ENCODE results near the gene RNU1-4. TPM values are rescaled to one million over a fixed set of nuclear protein-coding genes. Genes with fewer than 3 reads are reported as not detected.
"Not testable (repeated sequence)": the region's sequence is repeated elsewhere in the genome, so short reads cannot be mapped to it uniquely, and the experiment has no call there.

Gene RNU1-4
- polyA plus RNA-seq, 1 of the 3 experiments (the other 2 are of a cell fraction) = not detected

- H3K4me1 ChIP-seq (ENCODE audit: control insufficient read depth in 1 of 2, insufficient read depth in 2 of 2, low read depth in 1 of 2, low read length in 1 of 2); DNase-seq; H3K27ac ChIP-seq (ENCODE audit: low read depth in 2 of 2, low read length in 1 of 2); H3K4me2 ChIP-seq; H3K9ac ChIP-seq; H3K36me3 ChIP-seq (replicated peaks in 1 of 2; ENCODE audit: control insufficient read depth in 1 of 2, insufficient read depth in 2 of 2, low read length in 1 of 2); CTCF ChIA-PET; H3F3A ChIP-seq (replicated peaks; ENCODE audit: insufficient read depth); H3K9me3 ChIP-seq; H3K79me2 ChIP-seq (ENCODE audit: insufficient read depth); H3K4me3 ChIP-seq (ENCODE audit: low read depth in 2 of 2, low read length in 1 of 2); H3K27me3 ChIP-seq (ENCODE audit: insufficient read depth); POLR2A ChIA-PET; H3K9me2 ChIP-seq; H2AFZ ChIP-seq (ENCODE audit: low read depth); H4K20me1 ChIP-seq (ENCODE audit: insufficient read depth): not testable (repeated sequence)
- WGBS (ENCODE audit: low lambda C conversion rate) = 69% methylated on average over 10 of the region's 11 CpGs
Observed at GRCh38 chr1:16760801-16761200, 20.5 kb downstream of the RNU1-4 start.

GRCh38 chr1:16764248-16764819 lies 24.0 kb downstream of the RNU1-4 start:
- CTCF ChIA-PET = interaction anchor here (0.6 kb wide), 1 partner anchor 142 kb away, joined by 3 read pairs; no protein-coding TSS in a partner anchor
- not testable (repeated sequence) for DNase-seq

GRCh38 chr1:16764820-16765655 lies 24.7 kb downstream of the RNU1-4 start:
- H3K9ac ChIP-seq; H3K27me3 ChIP-seq (ENCODE audit: insufficient read depth); H3K4me2 ChIP-seq; H3K27ac ChIP-seq (ENCODE audit: low read depth in 2 of 2, low read length in 1 of 2); DNase-seq; H4K20me1 ChIP-seq (ENCODE audit: insufficient read depth); H3K36me3 ChIP-seq (replicated peaks in 1 of 2; ENCODE audit: control insufficient read depth in 1 of 2, insufficient read depth in 2 of 2, low read length in 1 of 2); H3K9me3 ChIP-seq; H3K9me2 ChIP-seq; H3K4me1 ChIP-seq (ENCODE audit: control insufficient read depth in 1 of 2, insufficient read depth in 2 of 2, low read depth in 1 of 2, low read length in 1 of 2); H3K4me3 ChIP-seq (ENCODE audit: low read depth in 2 of 2, low read length in 1 of 2); H3F3A ChIP-seq (replicated peaks; ENCODE audit: insufficient read depth); POLR2A ChIA-PET; H3K79me2 ChIP-seq (ENCODE audit: insufficient read depth): not testable (repeated sequence)
- 82% methylated on average over 14 of the region's 15 CpGs for WGBS (ENCODE audit: low lambda C conversion rate)
- H2AFZ ChIP-seq (ENCODE audit: low read depth) = 0 out of 2 replicates have a peak overlapping the region, but pooled peaks have one; percentile 13
- CTCF ChIA-PET = interaction anchor here (0.6 kb wide), 1 partner anchor 143 kb away, joined by 3 read pairs; no protein-coding TSS in a partner anchor

More at GRCh38 chr1:16764248-16764819, 24.0 kb downstream of the RNU1-4 start:
- POLR2A ChIA-PET; H3F3A ChIP-seq (replicated peaks; ENCODE audit: insufficient read depth); H3K79me2 ChIP-seq (ENCODE audit: insufficient read depth); H3K4me2 ChIP-seq; H4K20me1 ChIP-seq (ENCODE audit: insufficient read depth); H3K9me2 ChIP-seq; H3K27me3 ChIP-seq (ENCODE audit: insufficient read depth); H3K9ac ChIP-seq; H3K4me3 ChIP-seq (ENCODE audit: low read depth in 2 of 2, low read length in 1 of 2); H3K36me3 ChIP-seq (replicated peaks in 1 of 2; ENCODE audit: control insufficient read depth in 1 of 2, insufficient read depth in 2 of 2, low read length in 1 of 2); H3K9me3 ChIP-seq; H3K27ac ChIP-seq (ENCODE audit: low read depth in 2 of 2, low read length in 1 of 2); H3K4me1 ChIP-seq (ENCODE audit: control insufficient read depth in 1 of 2, insufficient read depth in 2 of 2, low read depth in 1 of 2, low read length in 1 of 2): not testable (repeated sequence)
- WGBS (ENCODE audit: low lambda C conversion rate) = 47% methylated on average over 9 of the region's 9 CpGs
- 0 out of 2 replicates have a peak overlapping the region, but pooled peaks have one; percentile 13 for H2AFZ ChIP-seq (ENCODE audit: low read depth)

GRCh38 chr1:16765731-16766605 lies 25.7 kb downstream of the RNU1-4 start:
- H3K36me3 ChIP-seq (replicated peaks in 1 of 2; ENCODE audit: control insufficient read depth in 1 of 2, insufficient read depth in 2 of 2, low read length in 1 of 2); H3K79me2 ChIP-seq (ENCODE audit: insufficient read depth); H4K20me1 ChIP-seq (ENCODE audit: insufficient read depth); H3K9me2 ChIP-seq; H3K4me2 ChIP-seq; H3K4me1 ChIP-seq (ENCODE audit: control insufficient read depth in 1 of 2, insufficient read depth in 2 of 2, low read depth in 1 of 2, low read length in 1 of 2); H3F3A ChIP-seq (replicated peaks; ENCODE audit: insufficient read depth); H2AFZ ChIP-seq (ENCODE audit: low read depth); CTCF ChIA-PET; H3K27ac ChIP-seq (ENCODE audit: low read depth in 2 of 2, low read length in 1 of 2); DNase-seq; H3K27me3 ChIP-seq (ENCODE audit: insufficient read depth); H3K4me3 ChIP-seq (ENCODE audit: low read depth in 2 of 2, low read length in 1 of 2); H3K9ac ChIP-seq; H3K9me3 ChIP-seq; POLR2A ChIA-PET: not testable (repeated sequence)
- 66% methylated on average over 21 of the region's 31 CpGs for WGBS (ENCODE audit: low lambda C conversion rate)

GRCh38 chr1:16766689-16767256 lies 26.5 kb downstream of the RNU1-4 start:
- H3K27me3 ChIP-seq (ENCODE audit: insufficient read depth); H3K79me2 ChIP-seq (ENCODE audit: insufficient read depth); H4K20me1 ChIP-seq (ENCODE audit: insufficient read depth); H3K9ac ChIP-seq; H3K36me3 ChIP-seq (replicated peaks in 1 of 2; ENCODE audit: control insufficient read depth in 1 of 2, insufficient read depth in 2 of 2, low read length in 1 of 2); H3K27ac ChIP-seq (ENCODE audit: low read depth in 2 of 2, low read length in 1 of 2); H2AFZ ChIP-seq (ENCODE audit: low read depth); H3K9me2 ChIP-seq; H3K4me1 ChIP-seq (ENCODE audit: control insufficient read depth in 1 of 2, insufficient read depth in 2 of 2, low read depth in 1 of 2, low read length in 1 of 2); H3F3A ChIP-seq (replicated peaks; ENCODE audit: insufficient read depth); CTCF ChIA-PET; H3K4me3 ChIP-seq (ENCODE audit: low read depth in 2 of 2, low read length in 1 of 2); POLR2A ChIA-PET; H3K9me3 ChIP-seq; H3K4me2 ChIP-seq: not testable (repeated sequence)
- 57% methylated on average over 9 of the region's 9 CpGs for WGBS (ENCODE audit: low lambda C conversion rate)
- peak; percentile 2 for DNase-seq

Data from SK-N-SH (cell line).